Keratinocyte (primary cell): ENCODE data around the gene AGAP1. TPM values are rescaled to one million over a fixed set of nuclear protein-coding genes. Genes with fewer than 3 reads are reported as not detected.

Experiments
- DNase-seq: peaks from one replicate; pipeline ENCODE4 v3.0.0-alpha.2; 2011; ENCODE audit warnings: low read depth, missing footprints, low spot score
- FAIRE-seq: peaks from 2 replicates; lab custom pipeline; 2011; peaks lifted over from hg19 to GRCh38; lab: Jason Lieb, UNC
- H2AFZ ChIP-seq: 2 replicates; pipeline ENCODE4 v1.6.0; 2012; ENCODE audit warnings: low read length, control low read depth, inconsistent platforms; ENCODE audit not compliant: control insufficient read depth
- H3K27ac ChIP-seq: 2 replicates; pipeline ENCODE4 v1.5.1; 2011; ENCODE audit warnings: low read length; ENCODE audit not compliant: control insufficient read depth, insufficient read depth
- H3K27me3 ChIP-seq: 3 replicates; pipeline ENCODE4 v1.6.0; 2011; ENCODE audit warnings: low read length; ENCODE audit not compliant: control insufficient read depth, insufficient read depth; ENCODE audit errors: extremely low read depth
- H3K36me3 ChIP-seq, 2 experiments: 2 replicates in 1 of 2; 3 replicates in 1 of 2; pipeline ENCODE4 v1.5.1; 2011; ENCODE audit warnings: low read length in 2 of 2, mild to moderate bottlenecking in 1 of 2; ENCODE audit not compliant: control insufficient read depth in 2 of 2, insufficient read depth in 2 of 2; ENCODE audit errors: extremely low read depth in 1 of 2
- H3K4me1 ChIP-seq: 3 replicates; pipeline ENCODE4 v1.5.1; 2011; ENCODE audit warnings: low read length; ENCODE audit not compliant: control insufficient read depth, insufficient read depth; ENCODE audit errors: extremely low read depth
- H3K4me2 ChIP-seq: 3 replicates; pipeline ENCODE4 v1.6.0; 2011; ENCODE audit warnings: low read depth, low read length; ENCODE audit not compliant: control insufficient read depth, insufficient read depth; ENCODE audit errors: extremely low read depth
- H3K4me3 ChIP-seq, 3 experiments: fragments of 200-600 bp in 1 of 3; sonication (generic) in 1 of 3; 2 replicates in 2 of 3; 3 replicates in 1 of 3; pipeline ENCODE4 v1.5.1; 2011 to 2016; ENCODE audit warnings: low read length in 3 of 3, mild to moderate bottlenecking in 3 of 3, control low read depth in 2 of 3, inconsistent platforms in 1 of 3, low read depth in 1 of 3, mixed read lengths in 1 of 3, mixed run types in 1 of 3, moderate library complexity in 1 of 3; ENCODE audit not compliant: control insufficient read depth in 2 of 3, insufficient read depth in 2 of 3; ENCODE audit errors: extremely low read depth in 1 of 3
- H3K79me2 ChIP-seq: 2 replicates; pipeline ENCODE4 v1.6.0; 2012; ENCODE audit warnings: low read length; ENCODE audit not compliant: control insufficient read depth, insufficient read depth
- H3K9ac ChIP-seq: 3 replicates; pipeline ENCODE4 v1.6.0; 2011; ENCODE audit warnings: low read length; ENCODE audit not compliant: control insufficient read depth, insufficient read depth; ENCODE audit errors: extremely low read depth
- H3K9me1 ChIP-seq: 3 replicates; pipeline ENCODE4 v1.6.0; 2011; ENCODE audit warnings: low read length; ENCODE audit not compliant: control insufficient read depth, insufficient read depth; ENCODE audit errors: extremely low read depth
- H3K9me3 ChIP-seq: 2 replicates; pipeline ENCODE4 v1.5.1; 2012; ENCODE audit warnings: low read depth, low read length; ENCODE audit not compliant: control insufficient read depth
- H4K20me1 ChIP-seq: 3 replicates; pipeline ENCODE4 v1.6.0; 2011; ENCODE audit warnings: low read length; ENCODE audit not compliant: control insufficient read depth, insufficient read depth; ENCODE audit errors: extremely low read depth
- EZH2 ChIP-seq: IDR thresholded peaks from one replicate; pipeline ENCODE4 v1.6.1; 2012; ENCODE audit warnings: inconsistent platforms, mild to moderate bottlenecking, low read length, moderate library complexity
- dilution Hi-C: fragments of 300-500 bp; cut with MboI; formaldehyde crosslinking; loops from one replicate; pipeline ENCODE4 v1.7.0; 2020; ENCODE audit warnings: low sequenced_read_pairs; ENCODE audit not compliant: extremely low pct_ligation_motif_present
- polyA plus RNA-seq, 5 experiments: library from polyadenylated mRNA; depleted of rRNA in 3 of 5; stranded (reverse) in 3 of 5; stranded (forward) in 1 of 5; unstranded in 1 of 5; fragments of >200 nt; gene quantifications; 1 replicate in 1 of 5; 2 replicates in 3 of 5; 3 replicates in 1 of 5; pipeline versions ENCODE4 v1.2.1 to v1.2.3, GENCODE V29; 2011 to 2012; ENCODE audit warnings: missing spikeins in 2 of 5, low read depth in 1 of 5, low replicate concordance in 1 of 5
- TF ChIP-seq, protein P1 (sequence below), 3 experiments: IDR thresholded peaks in 1 of 3; conservative IDR thresholded peaks in 1 of 3; optimal IDR thresholded peaks in 1 of 3; 2 replicates in 2 of 3; 3 replicates in 1 of 3; pipeline versions ENCODE3 to v1.5.1; 2011; ENCODE audit warnings: low read length in 3 of 3, mild to moderate bottlenecking in 3 of 3, moderate library complexity in 2 of 3, control low read depth in 1 of 3, inconsistent platforms in 1 of 3; ENCODE audit not compliant: insufficient read depth in 2 of 3; ENCODE audit errors: extremely low read depth in 1 of 3

Gene AGAP1
- polyA plus RNA-seq, 1 donor (not counting 4 experiments of a cell fraction or from before 2014, with no cell fraction given), result 12.6 TPM

DNA sequence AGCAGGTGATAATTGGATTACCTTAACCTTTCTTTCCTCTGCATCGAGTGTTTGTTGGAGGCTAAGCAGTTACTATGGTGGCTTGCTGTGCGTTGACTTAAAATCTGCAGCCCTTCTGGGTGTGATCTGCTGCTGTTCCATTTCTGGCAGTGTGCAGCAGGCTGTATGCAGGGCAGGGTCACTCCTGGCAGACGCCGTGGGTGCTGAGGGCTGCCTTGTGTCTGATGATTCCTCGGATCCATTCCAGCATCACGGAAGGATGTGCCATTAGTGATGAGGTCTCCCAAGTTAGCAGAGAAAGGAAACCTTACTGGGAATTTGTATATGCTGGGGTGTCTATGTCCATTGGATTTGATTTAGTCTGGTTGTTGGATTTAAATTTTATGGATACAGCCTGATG, 310.8 kb downstream of the AGAP1 start:
- Histone ChIP-seq H3K27me3 (no peaks in the 10 kb centered on the region), H3K4me3 (no peak overlapping the region), H3K4me2 (no peak overlapping the region), H3K36me3 (peaks cover 6 to 13% of the 10 kb centered on the region in 2 experiments), H3K9ac (no peak overlapping the region), H3K79me2 (no peaks in the 10 kb centered on the region), H3K9me3 (peaks cover 4% of the 10 kb centered on the region), H2AFZ (no peak overlapping the region), H3K9me1 (no peaks in the 10 kb centered on the region), H3K4me1 (no peaks in the 10 kb centered on the region), H3K27ac (no peak overlapping the region), H4K20me1 (no peaks in the 10 kb centered on the region)
- FAIRE-seq, result no peak
- no peak for DNase-seq
- TF ChIP-seq, protein P1, sequence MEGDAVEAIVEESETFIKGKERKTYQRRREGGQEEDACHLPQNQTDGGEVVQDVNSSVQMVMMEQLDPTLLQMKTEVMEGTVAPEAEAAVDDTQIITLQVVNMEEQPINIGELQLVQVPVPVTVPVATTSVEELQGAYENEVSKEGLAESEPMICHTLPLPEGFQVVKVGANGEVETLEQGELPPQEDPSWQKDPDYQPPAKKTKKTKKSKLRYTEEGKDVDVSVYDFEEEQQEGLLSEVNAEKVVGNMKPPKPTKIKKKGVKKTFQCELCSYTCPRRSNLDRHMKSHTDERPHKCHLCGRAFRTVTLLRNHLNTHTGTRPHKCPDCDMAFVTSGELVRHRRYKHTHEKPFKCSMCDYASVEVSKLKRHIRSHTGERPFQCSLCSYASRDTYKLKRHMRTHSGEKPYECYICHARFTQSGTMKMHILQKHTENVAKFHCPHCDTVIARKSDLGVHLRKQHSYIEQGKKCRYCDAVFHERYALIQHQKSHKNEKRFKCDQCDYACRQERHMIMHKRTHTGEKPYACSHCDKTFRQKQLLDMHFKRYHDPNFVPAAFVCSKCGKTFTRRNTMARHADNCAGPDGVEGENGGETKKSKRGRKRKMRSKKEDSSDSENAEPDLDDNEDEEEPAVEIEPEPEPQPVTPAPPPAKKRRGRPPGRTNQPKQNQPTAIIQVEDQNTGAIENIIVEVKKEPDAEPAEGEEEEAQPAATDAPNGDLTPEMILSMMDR (optimal IDR thresholded peaks at IDR 0.05 in 1 of 3, IDR thresholded peaks at IDR 0.05 in 1 of 3, conservative IDR thresholded peaks at IDR 0.05 in 1 of 3; ENCODE audit: extremely low read depth in 1 of 3, insufficient read depth in 2 of 3, low read length in 3 of 3), result no peak
- TF ChIP-seq EZH2, result no peak
- dilution Hi-C loops, result no loop called here

DNA sequence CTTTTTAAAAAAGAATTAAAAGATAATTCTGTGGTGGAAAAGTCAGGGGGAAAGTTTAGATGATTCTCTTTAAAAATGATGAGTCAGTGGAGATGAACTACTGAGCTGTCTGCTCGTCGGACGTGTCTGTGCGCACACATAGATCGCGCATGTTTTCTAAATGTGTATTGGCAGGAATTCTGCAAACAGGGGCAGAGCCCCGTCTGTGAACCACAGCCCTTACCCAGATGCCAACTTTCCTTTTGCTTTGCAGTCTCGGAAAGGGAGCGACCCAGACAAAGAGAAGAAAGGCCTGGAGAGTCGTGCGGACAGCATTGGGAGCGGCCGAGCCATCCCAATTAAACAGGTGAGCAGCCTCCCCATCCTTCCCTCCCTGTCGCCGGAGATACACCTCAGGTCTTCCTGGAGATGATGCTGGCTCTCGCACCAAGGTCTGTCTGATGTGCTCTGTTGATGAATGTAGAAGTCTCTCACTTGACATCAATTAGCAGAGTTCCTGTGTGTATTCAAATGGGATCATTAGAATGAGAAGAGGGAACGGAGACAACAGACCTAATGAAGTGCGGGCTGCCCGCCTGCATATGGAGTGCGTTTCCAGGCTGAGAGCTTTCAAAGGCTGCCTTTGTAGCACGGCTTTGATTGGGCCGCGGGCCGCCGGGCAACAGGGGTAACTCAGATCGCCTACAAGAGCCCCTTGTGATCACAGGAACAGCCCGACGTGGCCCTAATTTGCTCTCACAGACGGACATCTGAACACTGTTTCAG, 313.3 kb downstream of the AGAP1 start:
- no peak for TF ChIP-seq EZH2
- TF ChIP-seq, protein P1 (optimal IDR thresholded peaks at IDR 0.05 in 1 of 3, IDR thresholded peaks at IDR 0.05 in 1 of 3, conservative IDR thresholded peaks at IDR 0.05 in 1 of 3; ENCODE audit: extremely low read depth in 1 of 3, insufficient read depth in 2 of 3, low read length in 3 of 3), result no peak
- Histone ChIP-seq H3K27ac (no peak overlapping the region), H3K79me2 (no peaks in the 10 kb centered on the region), H3K4me3 (no peak overlapping the region), H3K4me2 (no peak overlapping the region), H3K4me1 (no peaks in the 10 kb centered on the region), H3K9me3 (peaks cover 4% of the 10 kb centered on the region), H4K20me1 (no peaks in the 10 kb centered on the region), H3K9me1 (no peaks in the 10 kb centered on the region), H3K27me3 (no peaks in the 10 kb centered on the region), H3K9ac (no peak overlapping the region), H2AFZ (no peak overlapping the region), H3K36me3 (peaks cover 0 to 2% of the 10 kb centered on the region in 2 experiments)
- dilution Hi-C loops, result no loop called here
- FAIRE-seq (no peak), DNase-seq (no peak)
